Neural cell (in vitro differentiated cells): ENCODE measurements around the gene COMMD9. TPM values are rescaled to one million over a fixed set of nuclear protein-coding genes. Genes with fewer than 3 reads are reported as not detected.

Experiments
- H2AFZ ChIP-seq: fragments of 200-600, 300-800 bp; sonication (generic), shearing (Covaris generic); 2 replicates; pipeline ENCODE4 v1.6.0; 2014; ENCODE audit warnings: low read depth, mild to moderate bottlenecking, antibody characterized with exemption, low read length, moderate library complexity
- H3F3A ChIP-seq: fragments of 200-600 bp; shearing (Covaris generic); 2 replicates; pipeline ENCODE4 v1.6.1; 2016; ENCODE audit warnings: mild to moderate bottlenecking, moderate library complexity, mixed read lengths, antibody characterized with exemption, low read length; ENCODE audit not compliant: insufficient read depth, poor library complexity, severe bottlenecking
- H3K27ac ChIP-seq: fragments of 200-600, 300-800 bp; sonication (generic), shearing (Covaris generic); 2 replicates; pipeline ENCODE4 v1.5.1; 2014; ENCODE audit warnings: mild to moderate bottlenecking, low read length, moderate library complexity
- H3K27me3 ChIP-seq: fragments of 300-800, 200-600 bp; sonication (generic), shearing (Covaris generic); 2 replicates; pipeline ENCODE4 v1.6.0; 2014; ENCODE audit warnings: mild to moderate bottlenecking, low read depth, low read length, moderate library complexity; ENCODE audit not compliant: insufficient read depth
- H3K36me3 ChIP-seq: fragments of 300-800, 200-600 bp; sonication (generic), shearing (Covaris generic); 2 replicates; pipeline ENCODE4 v1.5.1; 2014; ENCODE audit warnings: mild to moderate bottlenecking, antibody characterized with exemption, low read length, moderate library complexity; ENCODE audit not compliant: insufficient read depth
- H3K4me2 ChIP-seq: fragments of 300-800, 200-600 bp; sonication (generic), shearing (Covaris generic); 2 replicates; pipeline ENCODE4 v1.6.0; 2014; ENCODE audit warnings: mild to moderate bottlenecking, low read length
- H3K4me3 ChIP-seq: fragments of 300-800, 200-600 bp; sonication (generic), shearing (Covaris generic); 2 replicates; pipeline ENCODE4 v1.5.1; 2014; ENCODE audit warnings: mild to moderate bottlenecking, low read length, moderate library complexity
- H3K79me2 ChIP-seq: fragments of 200-600 bp; shearing (Covaris generic); replicated peaks from 2 replicates; pipeline ENCODE4 v1.6.0; 2014; ENCODE audit warnings: mild to moderate bottlenecking, low read length, moderate library complexity; ENCODE audit not compliant: insufficient read depth
- H3K9ac ChIP-seq: fragments of 300-800, 200-600 bp; sonication (generic), shearing (Covaris generic); 2 replicates; pipeline ENCODE4 v1.6.1; 2016; ENCODE audit warnings: mild to moderate bottlenecking, low read length, mixed read lengths
- H3K9me2 ChIP-seq: fragments of 200-600 bp; shearing (Covaris generic); 2 replicates; pipeline ENCODE4 v1.6.1; 2016; ENCODE audit warnings: mild to moderate bottlenecking, low read length, mixed read lengths; ENCODE audit not compliant: insufficient read depth
- H3K9me3 ChIP-seq: fragments of 200-600, 300-800 bp; sonication (generic), shearing (Covaris generic); 2 replicates; pipeline ENCODE4 v1.6.1; 2016; ENCODE audit warnings: mild to moderate bottlenecking, mixed run types, low read length, moderate library complexity, mixed read lengths
- H4K20me1 ChIP-seq: fragments of 200-600 bp; shearing (Covaris generic); 2 replicates; pipeline ENCODE4 v1.6.1; 2016; ENCODE audit warnings: mild to moderate bottlenecking, mixed run types; ENCODE audit not compliant: insufficient read depth
- EP300 ChIP-seq: fragments of 450-650 bp; conservative IDR thresholded peaks from 2 replicates; pipeline ENCODE4 v1.6.1; 2014; ENCODE audit warnings: antibody characterized with exemption, mild to moderate bottlenecking, moderate library complexity; ENCODE audit not compliant: poor library complexity, severe bottlenecking
- EZH2 ChIP-seq: fragments of 200-600, 300-800 bp; shearing (Covaris generic), sonication (generic); IDR thresholded peaks from 2 replicates; pipeline ENCODE4 v1.6.1; 2014; ENCODE audit warnings: antibody characterized with exemption, low read length, borderline replicate concordance, mild to moderate bottlenecking; ENCODE audit not compliant: insufficient read depth, poor library complexity, severe bottlenecking
- MXI1 ChIP-seq: fragments of 450-650 bp; conservative IDR thresholded peaks from 2 replicates; pipeline ENCODE4 v1.6.1; 2014; ENCODE audit warnings: antibody characterized with exemption, mild to moderate bottlenecking; ENCODE audit not compliant: poor library complexity, severe bottlenecking
- POLR2AphosphoS5 ChIP-seq: IDR thresholded peaks from 2 replicates; pipeline ENCODE4 v1.6.1; 2012
- RAD21 ChIP-seq: fragments of 450-650 bp; conservative IDR thresholded peaks from 2 replicates; pipeline ENCODE4 v1.6.1; 2014; ENCODE audit warnings: antibody characterized with exemption, mild to moderate bottlenecking, moderate library complexity
- SMC3 ChIP-seq: fragments of 450-650 bp; conservative IDR thresholded peaks from 2 replicates; pipeline ENCODE4 v1.6.1; 2014; ENCODE audit warnings: antibody characterized with exemption, mild to moderate bottlenecking, moderate library complexity; ENCODE audit not compliant: poor library complexity
- TAF1 ChIP-seq: IDR thresholded peaks from 2 replicates; pipeline ENCODE4 v1.6.1; 2012; ENCODE audit warnings: low read depth
- polyA plus RNA-seq: library from polyadenylated mRNA; depleted of rRNA; stranded (reverse); fragments of >200 nt; gene quantifications from 2 replicates; pipeline ENCODE4 v1.2.3, GENCODE V29; 2014
- TF ChIP-seq, protein P1 (sequence below): fragments of 450-650 bp; IDR thresholded peaks from 2 replicates; pipeline ENCODE4 v1.5.1; 2014; ENCODE audit warnings: antibody characterized with exemption, mild to moderate bottlenecking, moderate library complexity; ENCODE audit not compliant: poor library complexity, severe bottlenecking
- TF ChIP-seq, protein P2 (sequence below): IDR thresholded peaks from 2 replicates; pipeline ENCODE4 v1.6.1; 2012; ENCODE audit warnings: borderline replicate concordance

COMMD9 gene
- polyA plus RNA-seq, 1 donor from 2014 or later = 119 TPM

DNA sequence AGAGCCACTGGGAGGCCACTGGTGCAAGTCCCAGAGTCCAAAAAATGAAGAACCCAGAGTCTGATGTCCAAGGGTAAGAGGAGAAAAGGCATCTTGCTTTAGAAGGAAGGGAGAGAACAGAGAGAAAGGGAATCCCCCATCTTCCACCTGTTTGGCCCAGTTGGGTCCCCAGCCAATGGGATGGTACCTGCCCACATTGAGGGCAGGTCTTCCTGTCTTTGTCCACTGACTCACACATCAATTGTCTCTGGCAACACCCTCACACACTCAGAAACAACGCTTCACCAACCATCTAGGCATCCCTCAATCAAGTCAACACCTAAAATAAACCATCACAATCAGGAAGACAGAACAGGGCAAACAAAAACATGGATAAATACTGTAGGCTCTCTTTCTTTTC lies 6.3 kb downstream of the COMMD9 start:
- TF ChIP-seq MXI1 = no peak
- TF ChIP-seq, protein P1, sequence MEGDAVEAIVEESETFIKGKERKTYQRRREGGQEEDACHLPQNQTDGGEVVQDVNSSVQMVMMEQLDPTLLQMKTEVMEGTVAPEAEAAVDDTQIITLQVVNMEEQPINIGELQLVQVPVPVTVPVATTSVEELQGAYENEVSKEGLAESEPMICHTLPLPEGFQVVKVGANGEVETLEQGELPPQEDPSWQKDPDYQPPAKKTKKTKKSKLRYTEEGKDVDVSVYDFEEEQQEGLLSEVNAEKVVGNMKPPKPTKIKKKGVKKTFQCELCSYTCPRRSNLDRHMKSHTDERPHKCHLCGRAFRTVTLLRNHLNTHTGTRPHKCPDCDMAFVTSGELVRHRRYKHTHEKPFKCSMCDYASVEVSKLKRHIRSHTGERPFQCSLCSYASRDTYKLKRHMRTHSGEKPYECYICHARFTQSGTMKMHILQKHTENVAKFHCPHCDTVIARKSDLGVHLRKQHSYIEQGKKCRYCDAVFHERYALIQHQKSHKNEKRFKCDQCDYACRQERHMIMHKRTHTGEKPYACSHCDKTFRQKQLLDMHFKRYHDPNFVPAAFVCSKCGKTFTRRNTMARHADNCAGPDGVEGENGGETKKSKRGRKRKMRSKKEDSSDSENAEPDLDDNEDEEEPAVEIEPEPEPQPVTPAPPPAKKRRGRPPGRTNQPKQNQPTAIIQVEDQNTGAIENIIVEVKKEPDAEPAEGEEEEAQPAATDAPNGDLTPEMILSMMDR = no peak
- no peak for TF ChIP-seq TAF1
- TF ChIP-seq, protein P2, sequence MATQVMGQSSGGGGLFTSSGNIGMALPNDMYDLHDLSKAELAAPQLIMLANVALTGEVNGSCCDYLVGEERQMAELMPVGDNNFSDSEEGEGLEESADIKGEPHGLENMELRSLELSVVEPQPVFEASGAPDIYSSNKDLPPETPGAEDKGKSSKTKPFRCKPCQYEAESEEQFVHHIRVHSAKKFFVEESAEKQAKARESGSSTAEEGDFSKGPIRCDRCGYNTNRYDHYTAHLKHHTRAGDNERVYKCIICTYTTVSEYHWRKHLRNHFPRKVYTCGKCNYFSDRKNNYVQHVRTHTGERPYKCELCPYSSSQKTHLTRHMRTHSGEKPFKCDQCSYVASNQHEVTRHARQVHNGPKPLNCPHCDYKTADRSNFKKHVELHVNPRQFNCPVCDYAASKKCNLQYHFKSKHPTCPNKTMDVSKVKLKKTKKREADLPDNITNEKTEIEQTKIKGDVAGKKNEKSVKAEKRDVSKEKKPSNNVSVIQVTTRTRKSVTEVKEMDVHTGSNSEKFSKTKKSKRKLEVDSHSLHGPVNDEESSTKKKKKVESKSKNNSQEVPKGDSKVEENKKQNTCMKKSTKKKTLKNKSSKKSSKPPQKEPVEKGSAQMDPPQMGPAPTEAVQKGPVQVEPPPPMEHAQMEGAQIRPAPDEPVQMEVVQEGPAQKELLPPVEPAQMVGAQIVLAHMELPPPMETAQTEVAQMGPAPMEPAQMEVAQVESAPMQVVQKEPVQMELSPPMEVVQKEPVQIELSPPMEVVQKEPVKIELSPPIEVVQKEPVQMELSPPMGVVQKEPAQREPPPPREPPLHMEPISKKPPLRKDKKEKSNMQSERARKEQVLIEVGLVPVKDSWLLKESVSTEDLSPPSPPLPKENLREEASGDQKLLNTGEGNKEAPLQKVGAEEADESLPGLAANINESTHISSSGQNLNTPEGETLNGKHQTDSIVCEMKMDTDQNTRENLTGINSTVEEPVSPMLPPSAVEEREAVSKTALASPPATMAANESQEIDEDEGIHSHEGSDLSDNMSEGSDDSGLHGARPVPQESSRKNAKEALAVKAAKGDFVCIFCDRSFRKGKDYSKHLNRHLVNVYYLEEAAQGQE = no peak
- no peak for TF ChIP-seq EZH2
- TF ChIP-seq EP300 = no peak
- no peak for TF ChIP-seq RAD21
- TF ChIP-seq POLR2AphosphoS5 = no peak
- no peak for TF ChIP-seq SMC3
- Histone ChIP-seq H3K27me3 (no peaks in the 10 kb centered on the region), H3K4me2 (no peak overlapping the region), H3K9me2 (no peaks in the 10 kb centered on the region), H3K27ac (no peak overlapping the region), H3K36me3 (no peaks in the 10 kb centered on the region), H3K9ac (no peak overlapping the region), H3K4me3 (no peak overlapping the region), H3F3A (no peaks in the 10 kb centered on the region), H3K9me3 (no peaks in the 10 kb centered on the region), H2AFZ (no peak overlapping the region), H3K79me2 (peaks cover 23% of the 10 kb centered on the region), H4K20me1 (no peaks in the 10 kb centered on the region)

DNA sequence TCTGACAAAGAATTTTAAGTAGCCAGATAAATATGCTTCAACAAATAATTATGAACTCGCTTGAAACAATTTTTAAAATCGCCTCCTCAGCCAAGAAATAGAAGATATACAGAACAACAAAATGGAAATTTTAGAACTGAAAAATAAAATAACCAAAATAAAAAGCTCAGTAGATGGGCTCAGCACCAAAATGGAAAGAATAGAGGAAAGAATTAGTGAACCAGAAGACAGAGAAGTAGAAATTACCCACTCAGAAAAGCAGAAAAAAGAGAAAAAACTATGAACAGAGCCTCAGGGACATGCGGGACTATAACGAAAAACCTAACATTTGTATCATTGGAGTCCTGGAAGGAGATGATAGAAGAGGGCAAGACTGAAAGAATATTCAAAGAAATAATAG lies 7.4 kb downstream of the COMMD9 start:
- H2AFZ ChIP-seq = no peak overlapping the region
- H3K27me3 ChIP-seq = no peaks in the 10 kb centered on the region
- H3K9me2 ChIP-seq = no peaks in the 10 kb centered on the region
- no peak overlapping the region for H3K4me2 ChIP-seq
- TF ChIP-seq, protein P2 = no peak
- no peak for TF ChIP-seq TAF1
- TF ChIP-seq, protein P1 = no peak
- no peak for TF ChIP-seq EP300
- no peak for TF ChIP-seq SMC3
- no peak for TF ChIP-seq POLR2AphosphoS5
- TF ChIP-seq MXI1 = no peak
- H3K9ac ChIP-seq = no peak overlapping the region
- no peaks in the 10 kb centered on the region for H4K20me1 ChIP-seq
- H3K27ac ChIP-seq = no peak overlapping the region
- H3K36me3 ChIP-seq = peaks cover 1% of the 10 kb centered on the region
- H3K4me3 ChIP-seq = no peak overlapping the region
- no peaks in the 10 kb centered on the region for H3F3A ChIP-seq
- H3K9me3 ChIP-seq = no peaks in the 10 kb centered on the region
- peaks cover 23% of the 10 kb centered on the region for H3K79me2 ChIP-seq
